Measurements from ENCODE around the gene RGPD4.

GRCh38 chr2:107804608-107805498 is 21.8 kb upstream of the RGPD4 start:
- TF ChIP-seq CTCF (IDR thresholded peaks at IDR 0.05) (no peak), POLR2A (IDR thresholded peaks at IDR 0.05) (no peak)

All from thyroid gland (tissue), 4 donors.